ENCODE measurements around the gene GIGYF2. TPM values are rescaled to one million over a fixed set of nuclear protein-coding genes. Genes with fewer than 3 reads are reported as not detected.
"Not testable (repeated sequence)": the region's sequence is repeated elsewhere in the genome, so short reads cannot be mapped to it uniquely, and the experiment has no call there.

GIGYF2 gene
- total and polyA plus RNA-seq, 2 experiments from 2014 or later = 29.8 to 63.6 TPM

- Histone ChIP-seq H3K79me2 (no peaks in the 10 kb centered on the region), H3K9me2 (replicated peaks; ENCODE audit: insufficient read depth) (no peaks in the 10 kb centered on the region), H4K20me1 (ENCODE audit: insufficient read depth, poor library complexity, severe bottlenecking) (no peaks in the 10 kb centered on the region), H3K4me1 (ENCODE audit: insufficient read depth) (no peaks in the 10 kb centered on the region), H3K4me2 (no peak overlapping the region), H3K27ac (no peak overlapping the region), H2AFZ (no peak overlapping the region), H3K36me3 (replicated peaks; ENCODE audit: insufficient read depth, low read depth) (peaks cover 4% of the 10 kb centered on the region), H3K9me3 (ENCODE audit: low read depth) (no peaks in the 10 kb centered on the region), H3K27me3 (no peaks in the 10 kb centered on the region), H3K4me3 (no peak overlapping the region)
- TF ChIP-seq CTCF (IDR thresholded peaks at IDR 0.05; ENCODE audit: poor library complexity) (no peak), EZH2 (IDR thresholded peaks at IDR 0.05; ENCODE audit: borderline replicate concordance) (no peak), EZH2phosphoT487 (IDR thresholded peaks at IDR 0.05; ENCODE audit: low read depth, severe bottlenecking, unreplicated experiment) (no peak)
- no peak for DNase-seq (ENCODE audit: low spot score)
- WGBS (ENCODE audit: low lambda C conversion rate, missing lambda C conversion rate) = 38% methylated on average over 2 of the region's 2 CpGs
These were observed 145.6 kb downstream of the GIGYF2 start for GRCh38 chr2:232842689-232843088.

GRCh38 chr2:232843834-232844233, 146.7 kb downstream of the GIGYF2 start:
- Histone ChIP-seq H3K9me3 (ENCODE audit: low read depth) (no peaks in the 10 kb centered on the region), H3K27ac (no peak overlapping the region), H4K20me1 (ENCODE audit: insufficient read depth, poor library complexity, severe bottlenecking) (no peaks in the 10 kb centered on the region), H3K27me3 (no peaks in the 10 kb centered on the region), H3K36me3 (replicated peaks; ENCODE audit: insufficient read depth, low read depth) (peaks cover 4% of the 10 kb centered on the region), H3K79me2 (no peaks in the 10 kb centered on the region), H2AFZ (no peak overlapping the region), H3K4me2 (no peak overlapping the region), H3K4me1 (ENCODE audit: insufficient read depth) (no peaks in the 10 kb centered on the region), H3K4me3 (no peak overlapping the region), H3K9me2 (replicated peaks; ENCODE audit: insufficient read depth) (no peaks in the 10 kb centered on the region)
- 94% methylated on average over 3 of the region's 3 CpGs for WGBS (ENCODE audit: low lambda C conversion rate, missing lambda C conversion rate)
- TF ChIP-seq EZH2phosphoT487 (IDR thresholded peaks at IDR 0.05; ENCODE audit: low read depth, severe bottlenecking, unreplicated experiment) = no peak
- TF ChIP-seq CTCF (IDR thresholded peaks at IDR 0.05; ENCODE audit: poor library complexity) = peak; percentile 13
- TF ChIP-seq EZH2 (IDR thresholded peaks at IDR 0.05; ENCODE audit: borderline replicate concordance) = no peak
- DNase-seq (ENCODE audit: low spot score) = no peak

- DNase-seq (ENCODE audit: low spot score) = peak; percentile 19
- no peak overlapping the region for H3K27ac ChIP-seq
- TF ChIP-seq EZH2 (IDR thresholded peaks at IDR 0.05; ENCODE audit: borderline replicate concordance) (no peak), EZH2phosphoT487 (IDR thresholded peaks at IDR 0.05; ENCODE audit: low read depth, severe bottlenecking, unreplicated experiment) (no peak), CTCF (IDR thresholded peaks at IDR 0.05; ENCODE audit: poor library complexity) (no peak)
- H3K4me3 ChIP-seq = no peak overlapping the region
- H3K27me3 ChIP-seq = no peaks in the 10 kb centered on the region
- H3K4me1 ChIP-seq (ENCODE audit: insufficient read depth) = no peaks in the 10 kb centered on the region
- no peaks in the 10 kb centered on the region for H3K9me2 ChIP-seq (replicated peaks; ENCODE audit: insufficient read depth)
- no peaks in the 10 kb centered on the region for H4K20me1 ChIP-seq (ENCODE audit: insufficient read depth, poor library complexity, severe bottlenecking)
- H2AFZ ChIP-seq = no peak overlapping the region
- peaks cover 4% of the 10 kb centered on the region for H3K36me3 ChIP-seq (replicated peaks; ENCODE audit: insufficient read depth, low read depth)
- H3K9me3 ChIP-seq (ENCODE audit: low read depth) = no peaks in the 10 kb centered on the region
- H3K79me2 ChIP-seq = no peaks in the 10 kb centered on the region
- no peak overlapping the region for H3K4me2 ChIP-seq
These were observed 148.9 kb downstream of the GIGYF2 start for GRCh38 chr2:232846055-232846454.

- Histone ChIP-seq H3K79me2 (no peaks in the 10 kb centered on the region), H3K9me3 (ENCODE audit: low read depth) (no peaks in the 10 kb centered on the region), H3K4me3 (no peak overlapping the region), H3K9me2 (replicated peaks; ENCODE audit: insufficient read depth) (no peaks in the 10 kb centered on the region), H3K36me3 (replicated peaks; ENCODE audit: insufficient read depth, low read depth) (peaks cover 4% of the 10 kb centered on the region), H4K20me1 (ENCODE audit: insufficient read depth, poor library complexity, severe bottlenecking) (no peaks in the 10 kb centered on the region), H3K27ac (no peak overlapping the region), H3K4me1 (ENCODE audit: insufficient read depth) (no peaks in the 10 kb centered on the region), H3K4me2 (no peak overlapping the region), H2AFZ (no peak overlapping the region), H3K27me3 (no peaks in the 10 kb centered on the region)
- no peak for DNase-seq (ENCODE audit: low spot score)
- 89% methylated on average over 3 of the region's 3 CpGs for WGBS (ENCODE audit: low lambda C conversion rate, missing lambda C conversion rate)
- TF ChIP-seq EZH2 (IDR thresholded peaks at IDR 0.05; ENCODE audit: borderline replicate concordance) (no peak), CTCF (IDR thresholded peaks at IDR 0.05; ENCODE audit: poor library complexity) (no peak), EZH2phosphoT487 (IDR thresholded peaks at IDR 0.05; ENCODE audit: low read depth, severe bottlenecking, unreplicated experiment) (no peak)
These were observed 152.9 kb downstream of the GIGYF2 start for GRCh38 chr2:232850039-232850438.

- not testable (repeated sequence) for H4K20me1 ChIP-seq (ENCODE audit: insufficient read depth, poor library complexity, severe bottlenecking); H3K27ac ChIP-seq; DNase-seq (ENCODE audit: low spot score); H3K79me2 ChIP-seq; H3K4me3 ChIP-seq; H3K9me2 ChIP-seq (replicated peaks; ENCODE audit: insufficient read depth); H2AFZ ChIP-seq; H3K4me2 ChIP-seq; H3K9me3 ChIP-seq (ENCODE audit: low read depth); H3K36me3 ChIP-seq (replicated peaks; ENCODE audit: insufficient read depth, low read depth); H3K27me3 ChIP-seq; H3K4me1 ChIP-seq (ENCODE audit: insufficient read depth)
- WGBS (ENCODE audit: low lambda C conversion rate, missing lambda C conversion rate) = 86% methylated on average over 11 of the region's 11 CpGs
These were observed 154.9 kb downstream of the GIGYF2 start for GRCh38 chr2:232852081-232852480.

Data from hepatocyte (in vitro differentiated cells).